OCI-M1 (cell line): ENCODE data around the gene CUX1.
"Not testable (repeated sequence)": the region's sequence is repeated elsewhere in the genome, so short reads cannot be mapped to it uniquely, and the experiment has no call there.

Experiments used
- DNase-seq: peaks from one replicate; lab custom pipeline; 2025; lab: John Stamatoyannopoulos, UW

CUX1 gene

DNA sequence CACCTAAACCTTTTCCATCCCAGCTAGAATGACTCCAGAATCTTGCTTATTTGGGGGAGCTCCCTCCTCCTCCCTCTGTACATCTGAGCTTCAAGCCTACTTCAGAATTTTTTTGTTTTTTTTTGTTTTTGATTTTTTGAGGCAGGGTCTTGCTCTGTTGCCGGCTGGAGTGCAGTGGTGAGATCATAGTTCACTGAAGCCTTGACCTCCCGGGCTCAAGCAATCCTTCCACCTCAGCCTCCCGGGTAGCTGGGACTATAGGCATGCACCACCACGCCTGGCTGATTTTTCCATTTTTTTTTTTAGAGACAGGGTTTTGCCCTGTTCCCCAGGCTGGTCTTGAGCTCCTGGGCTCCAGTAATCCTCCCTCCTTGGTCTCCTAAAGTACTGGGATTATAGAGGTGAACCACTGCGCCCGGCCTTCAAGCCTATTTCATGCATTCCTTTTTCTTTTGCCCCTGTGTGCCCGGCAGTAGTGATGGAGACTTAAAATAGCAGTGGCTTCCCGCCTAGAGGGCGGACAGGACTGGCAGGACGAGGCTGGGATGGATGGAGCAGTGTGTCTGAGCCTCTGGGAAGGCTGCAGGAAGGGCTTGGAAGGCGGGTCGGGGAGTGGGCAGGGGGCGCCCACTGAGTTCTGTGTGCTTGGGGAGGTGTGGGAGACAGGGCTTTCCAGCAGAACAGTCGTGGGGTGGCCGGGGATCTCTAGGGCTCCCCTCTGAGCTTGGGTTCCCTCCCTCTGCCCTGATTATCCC lies 8.8 kb downstream of the CUX1 start:
- no peak for DNase-seq

DNA sequence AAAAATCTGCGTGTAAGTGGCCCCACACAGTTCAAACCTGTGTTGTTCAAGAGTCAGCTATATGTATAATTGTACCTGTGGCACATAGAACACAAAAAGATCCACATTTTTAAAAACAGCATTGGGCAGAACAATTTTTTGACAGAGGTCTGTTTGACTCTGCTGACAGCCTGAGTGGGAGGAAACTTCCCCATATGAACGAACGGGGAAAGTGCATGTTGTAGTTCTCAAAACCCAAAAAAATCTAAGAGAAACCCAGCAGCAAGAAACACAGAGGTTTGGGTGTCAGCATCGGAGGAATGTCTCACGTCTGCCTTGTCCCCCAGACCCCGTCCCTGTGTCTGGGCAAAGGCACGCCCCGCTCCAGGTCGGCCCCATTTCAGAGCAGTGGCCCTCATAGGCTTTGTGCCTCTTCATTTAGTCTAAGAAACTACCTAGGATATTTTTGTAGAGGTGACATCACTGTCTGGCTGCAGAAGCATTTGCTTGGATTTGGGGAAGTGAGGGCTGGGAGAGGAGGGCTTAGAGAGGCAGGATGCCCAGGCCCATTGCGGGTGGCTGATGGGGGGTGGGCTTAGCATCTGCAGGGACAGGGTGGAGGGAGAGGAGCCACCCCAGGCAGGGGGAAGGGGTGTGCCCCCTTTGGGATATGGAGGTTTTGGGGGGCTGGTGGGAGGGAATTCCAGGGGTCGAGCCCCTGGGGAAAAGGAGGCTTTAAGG lies 11.0 kb downstream of the CUX1 start:
- peak; percentile 17 for DNase-seq

DNA sequence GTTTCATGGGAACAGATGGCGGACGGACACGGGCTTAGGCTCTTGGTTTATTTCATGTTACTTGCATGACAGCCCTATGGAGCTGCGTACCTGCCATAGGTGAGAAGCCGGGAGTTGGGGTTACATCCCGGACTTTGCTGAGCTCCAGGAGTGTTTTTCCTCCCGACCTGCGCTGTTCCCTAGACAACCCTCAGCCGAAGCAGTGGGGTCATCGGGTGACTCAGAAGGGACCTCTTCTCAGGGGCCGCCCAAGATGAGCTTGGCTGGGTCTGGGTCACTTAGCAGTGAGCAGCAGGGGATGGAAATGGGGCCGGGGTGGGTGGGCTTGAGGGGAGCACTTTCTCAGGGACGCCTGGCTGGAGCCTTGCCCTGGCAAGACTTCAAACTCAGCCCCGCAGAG lies 11.9 kb downstream of the CUX1 start:
- DNase-seq = no peak

DNA sequence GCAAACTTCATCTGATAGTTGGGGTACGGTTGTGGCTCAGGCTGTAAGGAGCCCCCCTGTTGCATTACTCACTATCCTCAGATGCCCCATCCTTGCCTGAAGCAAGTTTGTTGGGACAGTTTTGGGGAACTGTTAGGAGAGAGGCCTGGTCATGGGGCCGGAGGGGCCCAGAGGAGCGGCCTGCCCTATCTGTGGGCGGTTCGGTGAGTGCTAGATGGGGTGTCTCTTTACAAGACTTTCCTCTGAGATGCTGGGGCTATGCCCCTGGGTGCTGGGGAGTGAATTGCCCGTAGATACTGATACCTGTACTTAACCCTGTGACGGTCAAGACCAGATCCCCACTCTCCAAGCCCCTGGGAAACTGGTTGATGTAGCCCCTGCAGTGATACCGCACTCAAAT lies 12.4 kb downstream of the CUX1 start:
- DNase-seq = no peak

DNA sequence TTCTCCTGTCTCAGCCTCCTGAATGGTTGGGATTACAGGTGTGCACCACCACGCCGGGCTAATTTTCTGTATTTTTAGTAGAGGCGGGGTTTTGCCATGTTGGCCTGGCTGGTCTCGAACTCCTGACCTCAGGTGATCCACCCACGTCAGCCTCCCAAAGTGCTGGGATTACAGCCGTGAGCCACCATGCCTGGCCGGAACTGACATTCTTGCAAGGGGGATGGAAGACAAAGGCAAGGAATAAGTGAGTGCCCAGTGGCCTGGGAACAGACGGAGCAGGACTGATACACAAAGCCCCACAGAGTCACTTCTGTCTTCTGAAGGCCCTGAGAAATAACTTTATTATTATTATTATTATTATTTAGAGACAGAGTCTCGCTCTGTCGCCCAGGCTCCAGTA lies 14.0 kb downstream of the CUX1 start:
- not testable (repeated sequence) for DNase-seq

DNA sequence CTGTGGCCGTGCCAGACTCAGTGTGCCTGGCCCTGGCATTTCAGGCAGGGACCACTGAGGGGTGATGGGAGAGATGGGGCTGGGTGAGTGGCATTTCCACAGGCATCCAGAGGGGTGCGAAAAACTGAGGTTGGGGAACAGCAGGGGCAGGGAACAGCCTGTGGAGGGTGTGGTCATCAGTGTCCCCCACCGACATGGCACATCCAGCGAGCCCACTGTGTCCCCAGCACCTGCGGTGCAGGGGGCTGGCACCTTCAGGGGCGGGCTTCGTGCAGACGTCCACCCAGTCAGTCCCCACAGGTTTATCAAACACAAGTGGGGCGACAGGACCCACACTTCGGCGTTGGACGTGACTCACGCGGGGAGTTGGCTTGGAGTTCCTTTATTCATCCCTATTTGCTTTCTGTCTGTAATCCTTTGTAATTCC lies 14.8 kb downstream of the CUX1 start:
- no peak for DNase-seq

DNA sequence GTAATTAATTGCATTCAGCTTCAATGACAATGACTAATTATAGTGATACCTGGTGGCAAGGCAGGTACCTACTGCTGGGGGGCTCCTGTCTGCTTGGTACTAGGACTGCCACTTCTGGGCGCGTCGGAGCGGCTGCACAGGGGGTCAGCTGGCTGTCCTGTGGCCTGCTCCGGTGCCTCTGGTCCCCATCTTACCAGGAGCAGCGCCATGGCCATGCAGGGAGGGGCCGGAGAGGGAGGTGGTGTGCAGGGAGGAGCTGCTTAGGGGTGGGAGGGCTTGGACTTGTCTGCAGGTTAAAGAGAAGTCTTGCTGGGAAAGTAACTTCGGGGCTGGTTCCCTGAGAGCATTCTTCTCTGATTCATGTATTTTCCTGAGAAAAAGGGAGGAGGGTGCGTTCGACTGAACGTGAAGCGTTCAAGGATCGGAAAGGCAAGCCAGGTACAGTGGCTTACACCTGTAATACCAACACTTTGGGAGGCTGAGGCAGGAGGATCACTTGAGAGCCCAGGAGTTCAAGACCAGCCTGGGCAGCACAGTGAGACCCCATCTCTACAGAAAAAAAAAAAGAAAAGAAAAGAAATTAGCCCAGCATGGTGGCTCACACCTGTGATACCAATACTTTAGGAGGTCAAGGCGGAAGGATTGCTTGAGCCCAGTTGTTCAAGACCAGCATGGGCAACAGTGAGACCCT lies 15.4 kb downstream of the CUX1 start:
- DNase-seq = no peak

DNA sequence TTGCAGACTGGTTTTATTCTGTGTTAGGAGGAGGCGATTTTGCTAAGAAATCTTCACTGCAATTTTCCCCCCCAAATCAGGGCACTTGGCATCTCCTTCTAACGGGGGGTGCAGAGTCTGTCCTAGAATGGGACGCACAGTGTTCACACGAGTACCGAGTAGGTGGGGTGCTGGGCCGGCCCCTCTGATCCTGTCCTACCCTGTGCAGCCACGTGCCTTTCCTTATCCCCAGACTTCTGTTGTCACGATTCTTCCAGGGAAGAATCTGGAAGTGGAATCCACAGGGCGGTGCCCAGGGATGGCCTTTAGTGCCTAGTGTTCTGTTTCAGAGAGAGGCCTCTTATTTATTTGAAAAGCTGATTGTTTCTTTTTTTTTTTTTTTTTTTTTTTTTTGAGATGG lies 16.4 kb downstream of the CUX1 start:
- no peak for DNase-seq

DNA sequence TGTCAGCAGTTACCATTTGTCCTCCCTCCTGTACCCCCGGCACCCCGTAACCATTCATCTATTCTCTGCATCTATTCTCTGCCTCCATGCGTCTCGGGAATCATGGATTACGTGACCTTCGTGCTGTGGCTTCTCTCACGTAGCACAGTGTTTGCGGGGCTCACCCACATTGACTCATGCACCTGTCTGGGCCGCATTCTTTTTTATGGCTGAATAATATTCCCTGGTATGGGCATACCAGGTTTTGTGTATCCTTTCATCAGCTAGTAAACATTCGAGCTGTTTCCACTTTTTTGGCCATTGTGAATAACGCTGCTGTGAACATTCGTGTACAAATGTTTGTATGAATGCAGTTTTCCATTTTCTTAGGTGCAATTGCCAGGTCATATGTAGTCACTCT lies 17.7 kb downstream of the CUX1 start:
- DNase-seq = no peak

DNA sequence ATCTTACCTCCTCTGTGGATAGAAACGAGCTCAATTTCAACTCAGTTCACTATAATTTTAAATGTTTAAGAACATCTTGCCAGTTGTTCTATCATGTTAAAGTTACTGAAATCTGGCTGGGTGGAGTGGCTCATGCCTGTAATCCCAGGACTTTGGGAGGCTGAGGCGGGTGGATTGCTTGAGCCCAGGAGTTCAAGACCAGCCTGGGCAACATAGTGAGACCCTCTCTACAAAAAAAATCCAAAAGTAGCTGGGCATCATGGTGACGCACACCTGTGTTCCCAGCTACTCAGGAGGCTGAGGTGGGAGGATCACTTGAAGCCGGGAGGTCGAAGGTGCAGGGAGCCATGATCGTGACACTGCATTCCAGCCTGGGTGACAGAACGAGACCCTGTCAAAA lies 20.0 kb downstream of the CUX1 start:
- DNase-seq = not testable (repeated sequence)

DNA sequence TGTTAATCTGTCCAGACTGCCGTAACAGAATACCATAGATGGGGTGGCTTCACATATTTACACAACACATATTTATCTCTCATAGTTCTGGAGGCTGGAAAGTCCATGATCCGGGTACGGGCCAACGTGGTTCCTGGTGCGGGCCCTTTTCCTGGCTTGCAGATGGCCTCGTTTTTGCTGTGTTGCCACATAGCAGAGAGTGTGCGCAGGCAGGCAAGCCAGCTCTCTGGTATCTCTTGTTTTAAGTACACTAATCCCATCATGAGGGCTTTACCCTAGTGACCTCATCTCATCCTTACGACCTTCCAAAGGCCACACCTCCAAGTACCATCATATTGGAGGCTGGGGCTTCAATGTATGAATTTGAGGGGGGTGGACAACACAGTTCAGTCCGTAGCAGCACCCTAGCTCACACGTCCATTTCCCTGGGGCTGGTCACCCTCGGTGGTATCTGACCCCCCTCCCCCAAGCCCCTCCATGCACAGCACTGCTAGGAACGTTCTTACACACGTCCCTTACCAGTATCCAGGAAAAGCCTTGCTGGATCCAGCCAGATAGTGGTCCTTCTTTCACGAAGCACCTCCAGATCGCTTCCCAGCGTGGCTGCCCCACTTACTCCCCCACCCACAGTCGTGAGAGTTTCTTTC lies 21.5 kb downstream of the CUX1 start:
- no peak for DNase-seq

DNA sequence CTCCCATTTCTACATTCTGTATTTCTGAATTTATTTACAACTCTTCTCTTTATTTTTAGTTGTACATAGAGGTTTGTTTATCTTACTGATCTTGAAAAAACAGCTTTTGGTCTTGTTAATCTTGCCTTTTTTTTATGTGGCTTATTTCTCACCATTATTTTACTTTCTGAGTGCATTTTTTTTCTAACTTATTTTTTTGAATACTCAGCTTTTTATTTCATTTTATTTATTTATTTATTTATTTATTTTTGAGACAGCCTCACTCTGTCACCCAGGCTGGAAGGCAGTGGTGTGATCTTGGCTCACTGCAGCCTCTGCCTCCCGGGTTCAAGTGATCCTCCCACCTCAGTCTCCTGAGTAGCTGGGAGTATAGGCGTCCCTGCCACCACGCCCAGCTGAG lies 23.9 kb downstream of the CUX1 start:
- no peak for DNase-seq

DNA sequence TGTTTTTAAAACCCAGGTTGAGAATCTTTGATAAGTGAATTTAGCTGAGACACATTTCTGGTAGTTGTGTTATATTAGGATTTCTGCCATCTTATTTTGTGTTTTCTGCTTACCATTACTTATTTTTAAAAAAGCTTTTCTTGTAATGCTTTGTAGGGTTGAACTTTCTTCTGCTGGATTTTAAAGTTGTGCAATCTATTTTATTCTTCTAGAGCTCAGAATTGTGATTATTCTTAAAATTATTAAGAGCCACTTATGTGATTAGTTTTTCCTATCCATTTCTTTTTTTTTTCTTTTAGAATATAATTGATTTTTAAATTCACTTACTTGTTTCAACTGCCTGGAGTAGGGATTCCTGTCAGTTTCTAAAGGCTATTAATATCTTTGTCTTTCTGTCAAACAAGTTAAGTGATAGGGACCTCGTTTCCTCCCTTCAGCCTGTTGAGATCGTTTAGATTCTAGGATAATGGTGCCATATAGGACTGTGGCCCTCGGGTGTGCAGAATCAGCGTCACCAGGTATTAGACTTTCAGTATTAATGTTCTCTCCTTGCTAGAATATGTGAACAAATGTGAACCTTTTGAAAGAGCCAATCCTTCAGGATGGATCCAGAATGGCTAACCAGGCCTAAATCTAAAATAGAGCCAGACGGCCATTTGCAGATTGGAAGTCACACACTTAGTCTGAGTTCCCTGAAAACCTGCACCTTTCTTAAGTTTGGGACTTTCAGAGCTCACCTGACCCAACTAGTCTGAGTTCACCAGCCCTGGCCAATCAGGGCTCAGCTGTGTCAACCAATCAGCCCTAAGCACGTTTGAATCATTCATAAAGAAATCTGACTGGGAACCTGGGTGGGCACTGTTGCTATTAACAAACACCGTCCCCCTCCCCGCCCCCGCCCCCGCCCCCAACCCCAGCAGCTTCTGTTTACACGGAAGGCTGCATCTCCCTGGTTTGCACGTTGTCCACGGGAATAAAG lies 26.2 kb downstream of the CUX1 start:
- no peak for DNase-seq

DNA sequence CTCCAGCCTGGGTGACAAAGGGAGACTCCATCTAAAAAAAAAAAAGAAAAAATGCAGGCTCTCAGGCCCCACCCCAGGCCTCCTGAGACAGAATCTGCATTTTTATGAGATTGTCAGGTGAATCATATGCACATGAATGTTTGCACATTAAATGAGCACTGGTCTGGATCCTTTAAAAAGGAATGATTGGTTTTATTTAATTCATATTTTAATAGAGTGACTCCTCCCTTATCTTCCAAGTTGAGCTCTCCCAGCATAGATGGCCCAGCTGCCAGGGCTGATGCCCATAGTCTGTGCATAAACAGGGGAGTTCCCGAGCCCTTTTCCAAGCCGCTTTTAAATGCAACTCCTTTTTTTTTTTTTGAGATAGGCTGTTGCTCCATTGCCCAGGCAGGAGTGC lies 28.5 kb downstream of the CUX1 start:
- no peak for DNase-seq

DNA sequence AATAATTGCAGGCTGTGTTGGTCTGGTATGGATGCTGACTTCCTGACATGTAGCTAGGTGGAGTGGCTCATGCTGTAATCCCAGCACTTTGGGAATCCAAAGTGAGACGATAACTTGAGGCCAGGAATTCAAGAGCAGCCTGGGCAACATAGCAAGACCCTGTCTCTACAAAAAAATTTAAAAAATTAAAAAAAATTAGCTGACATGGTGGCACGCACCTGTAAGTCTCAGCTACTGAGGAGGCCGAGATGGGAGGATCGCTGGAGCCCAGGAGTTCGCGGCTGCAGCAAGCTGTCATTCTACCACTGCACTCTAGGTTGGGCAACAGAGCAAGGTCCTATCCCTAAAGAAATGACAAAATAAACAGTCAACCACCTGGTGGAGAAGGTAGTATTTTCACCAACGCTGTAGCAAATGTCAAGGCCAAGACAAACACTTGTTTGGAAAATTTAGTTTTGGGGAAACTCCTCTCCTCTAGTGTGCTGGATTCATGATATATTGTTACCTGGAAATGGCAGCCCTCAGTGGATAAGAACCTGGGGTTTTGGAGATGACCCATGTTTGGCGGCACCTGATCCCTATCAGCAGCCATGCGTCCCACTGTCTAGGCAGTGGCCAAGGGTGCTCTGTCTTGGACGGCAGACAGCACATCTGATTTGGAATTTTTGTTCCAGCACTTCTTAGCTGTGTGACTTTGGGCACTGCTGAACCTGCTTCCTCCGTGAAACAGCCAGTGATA lies 29.5 kb downstream of the CUX1 start:
- no peak for DNase-seq

DNA sequence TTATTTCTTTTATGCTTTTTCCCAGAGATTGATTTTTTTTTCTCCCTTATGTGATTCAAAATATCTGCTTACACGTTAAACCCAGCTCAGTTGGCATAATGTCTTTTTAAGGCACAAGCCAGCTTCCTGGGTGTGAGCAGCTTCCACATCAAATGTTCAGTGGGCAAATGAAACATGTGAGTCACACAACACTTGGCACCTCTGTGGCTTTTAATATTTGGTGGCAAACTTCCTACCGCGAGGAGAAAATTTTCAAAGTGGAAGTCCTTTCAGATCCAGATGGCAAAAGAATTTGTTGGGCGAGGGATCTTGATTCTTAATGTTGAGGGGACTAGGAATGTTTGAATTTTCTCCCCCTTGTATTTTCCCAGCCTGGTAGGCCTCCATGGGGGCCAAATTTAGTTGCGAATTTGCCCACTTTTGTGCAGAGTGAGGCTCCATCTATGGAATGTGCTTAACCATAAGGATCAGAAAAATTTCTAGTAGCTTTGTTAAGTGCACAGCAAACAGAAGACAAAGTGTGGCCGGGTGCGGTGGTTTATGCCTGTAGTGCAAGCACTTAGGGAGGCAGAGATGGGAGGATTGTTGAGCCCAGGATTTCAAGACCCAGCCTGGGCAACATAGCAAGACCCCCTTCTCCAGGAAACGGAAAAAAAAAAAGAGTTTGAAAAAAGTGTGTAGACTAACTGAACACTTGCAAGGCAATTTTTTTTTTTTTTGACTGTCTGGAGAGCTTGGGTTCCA lies 31.0 kb downstream of the CUX1 start:
- no peak for DNase-seq

DNA sequence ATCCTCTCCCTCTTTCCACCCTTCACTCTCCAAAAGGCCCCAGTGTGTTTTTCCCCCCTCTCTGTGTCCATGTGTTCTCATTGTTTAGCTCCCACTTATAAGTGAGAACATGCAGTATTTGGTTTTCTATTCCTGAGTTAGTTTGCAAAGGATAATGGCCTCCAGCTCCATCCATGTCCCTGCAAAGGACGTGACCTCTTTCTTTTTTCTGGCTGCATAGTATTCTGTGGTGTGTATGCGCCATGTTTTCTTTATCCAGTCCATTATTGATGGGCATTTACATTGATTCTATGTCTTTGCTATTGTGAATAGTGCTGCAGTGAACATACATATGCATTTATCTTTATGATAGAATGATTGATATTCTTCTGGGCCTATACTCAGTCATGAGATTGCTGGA lies 31.9 kb downstream of the CUX1 start:
- DNase-seq = not testable (repeated sequence)

DNA sequence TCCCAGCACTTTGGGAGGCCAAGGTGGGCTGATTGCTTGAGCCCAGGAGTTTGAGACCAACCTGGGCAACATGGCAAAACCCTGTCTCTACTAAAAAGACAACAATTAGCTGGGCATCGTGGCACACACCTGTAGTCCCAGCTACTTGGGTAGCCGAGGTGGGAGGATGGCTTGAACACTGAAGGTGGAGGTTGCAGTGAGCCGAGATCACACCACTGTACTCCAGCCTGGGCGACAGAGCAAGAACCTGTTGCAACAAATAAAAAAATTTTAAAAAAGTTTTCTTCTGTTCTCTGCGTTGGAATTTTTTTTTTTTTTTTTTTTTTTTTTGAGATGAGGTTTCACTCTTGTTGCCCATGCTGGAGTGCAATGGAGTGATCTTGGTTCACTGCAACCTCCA lies 34.9 kb downstream of the CUX1 start:
- DNase-seq = not testable (repeated sequence)

DNA sequence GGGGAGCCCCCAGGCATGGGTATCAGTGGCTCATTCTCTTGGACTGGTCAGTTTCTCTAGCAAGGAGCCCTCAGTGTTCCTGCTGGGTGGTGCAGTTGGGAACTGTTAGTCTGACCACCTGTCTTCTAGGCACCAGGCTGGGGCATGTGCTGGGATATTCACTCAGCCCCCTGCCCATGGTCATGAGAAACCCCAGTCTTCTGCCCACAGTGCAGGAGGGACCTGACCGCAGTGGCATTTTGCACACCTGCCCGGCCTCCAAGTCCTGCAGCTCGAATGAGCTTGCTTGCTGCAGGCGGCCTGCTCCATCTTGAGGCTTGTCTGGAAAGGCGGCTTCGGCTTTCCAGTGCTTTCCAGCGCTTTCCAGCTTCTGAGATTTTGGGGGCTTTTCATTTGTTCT lies 36.3 kb downstream of the CUX1 start:
- DNase-seq = no peak
